Breast epithelium (tissue), 4 donors: Measurements from ENCODE around the gene RNASE7. TPM values are rescaled to one million over a fixed set of nuclear protein-coding genes. Genes with fewer than 3 reads are reported as not detected.

ENCODE experiments used
- DNase-seq, 2 donors: peaks; one replicate each; pipeline ENCODE4 v3.0.0-alpha.2; 2019; ENCODE audit warnings: low spot score in 2 of 2
- H3K27ac ChIP-seq, 2 donors: fragments of 200-600 bp; sonication (generic) in 1 of 2; one replicate each; pipeline ENCODE4 v1.5.1; 2016 to 2019; ENCODE audit warnings: mild to moderate bottlenecking in 1 of 2
- H3K27me3 ChIP-seq, 2 donors: fragments of 200-600 bp; sonication (generic) in 1 of 2; one replicate each; pipeline versions ENCODE4 v1.5.1 to v1.6.0; 2017 to 2019; ENCODE audit warnings: control low read depth in 1 of 2, mild to moderate bottlenecking in 1 of 2
- H3K36me3 ChIP-seq: fragments of 200-600 bp; one replicate; pipeline ENCODE4 v1.5.1; 2019
- H3K4me1 ChIP-seq, 2 donors: fragments of 200-600 bp; sonication (generic); one replicate each; pipeline ENCODE4 v1.5.1; 2016 to 2019; ENCODE audit warnings: control low read depth in 1 of 2
- H3K4me3 ChIP-seq, 3 donors: fragments of 200-600 bp; sonication (generic); 1 replicate in 2 of 3; 2 replicates in 1 of 3; pipeline ENCODE4 v1.5.1; 2016 to 2019; ENCODE audit warnings: mild to moderate bottlenecking in 3 of 3, moderate library complexity in 2 of 3
- H3K9me3 ChIP-seq, 2 donors: fragments of 200-600 bp; sonication (generic) in 1 of 2; one replicate each; pipeline ENCODE4 v1.5.1; 2016 to 2019; ENCODE audit warnings: control low read depth in 1 of 2
- CTCF ChIP-seq, 3 donors: fragments of 450-650 bp; IDR thresholded peaks; one replicate each; pipeline ENCODE4 v1.5.1; 2016 to 2017; ENCODE audit warnings: antibody characterized with exemption in 3 of 3, mild to moderate bottlenecking in 3 of 3, moderate library complexity in 3 of 3
- POLR2A ChIP-seq: fragments of 450-650 bp; IDR thresholded peaks from one replicate; pipeline ENCODE4 v1.6.1; 2016; ENCODE audit warnings: antibody characterized with exemption, mild to moderate bottlenecking, moderate library complexity
- POLR2AphosphoS5 ChIP-seq, 3 donors: sonication (generic); formaldehyde crosslinking; IDR thresholded peaks; one replicate each; pipeline ENCODE4 v1.6.1; 2017; ENCODE audit warnings: antibody characterized with exemption in 3 of 3
- intact Hi-C: fragments of 100-400 bp; cut with DNase I; formaldehyde crosslinking; loops from one replicate; pipeline ENCODE4 v1.15.1; 2023; ENCODE audit warnings: low total_unique reads
- total RNA-seq, 3 donors: library from RNA; depleted of rRNA; stranded (reverse); fragments of >200 nt; gene quantifications; one replicate each; pipeline ENCODE4 v1.1.0, GENCODE V29; 2016

The RNASE7 gene
- total RNA-seq, 3 donors from 2014 or later, result 1.6 to 3.1 TPM; not detected in 1

- no peak for DNase-seq
- H3K27me3 ChIP-seq, result no peaks in the 10 kb centered on the region
- H3K9me3 ChIP-seq, result no peaks in the 10 kb centered on the region
- H3K27ac ChIP-seq, result no peak overlapping the region
- intact Hi-C loops, result loop anchor here (10.0 kb wide), 1 partner anchor 86 kb away; no protein-coding TSS in a partner anchor
- H3K36me3 ChIP-seq, result no peaks in the 10 kb centered on the region
- H3K4me3 ChIP-seq, result no peak overlapping the region
- H3K4me1 ChIP-seq, result no peaks in the 10 kb centered on the region
- TF ChIP-seq CTCF (IDR thresholded peaks at IDR 0.05), result no peak
- TF ChIP-seq POLR2A, result no peak
- TF ChIP-seq POLR2AphosphoS5 (IDR thresholded peaks at IDR 0.05), result no peak
These were observed 18.6 kb downstream of the RNASE7 start for GRCh38 chr14:21060614-21061346.

DNA sequence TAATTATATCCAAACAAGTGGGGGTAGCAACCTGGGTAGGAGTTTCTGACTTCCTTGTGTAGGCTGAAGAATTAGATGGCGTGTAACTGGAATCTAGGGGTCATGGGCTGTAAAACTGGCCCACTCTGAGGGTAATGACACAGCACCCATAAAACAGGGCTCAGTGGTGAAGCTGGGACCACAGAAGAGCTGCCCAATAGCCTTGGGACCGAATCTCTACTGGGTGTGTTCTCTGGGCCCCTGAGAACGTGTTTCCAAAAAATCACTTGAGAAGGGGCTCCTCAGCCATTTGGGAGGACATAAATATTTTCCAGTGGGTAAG, 19.1 kb downstream of the RNASE7 start:
- Histone ChIP-seq H3K4me3 (no peak overlapping the region), H3K9me3 (no peaks in the 10 kb centered on the region), H3K27ac (no peak overlapping the region), H3K4me1 (no peaks in the 10 kb centered on the region), H3K36me3 (no peaks in the 10 kb centered on the region), H3K27me3 (no peaks in the 10 kb centered on the region)
- intact Hi-C loops, result loop anchor here (10.0 kb wide), 1 partner anchor 87 kb away; no protein-coding TSS in a partner anchor
- DNase-seq, result no peak
- TF ChIP-seq POLR2AphosphoS5 (IDR thresholded peaks at IDR 0.05), result no peak
- TF ChIP-seq CTCF (IDR thresholded peaks at IDR 0.05), result no peak
- TF ChIP-seq POLR2A, result no peak

DNA sequence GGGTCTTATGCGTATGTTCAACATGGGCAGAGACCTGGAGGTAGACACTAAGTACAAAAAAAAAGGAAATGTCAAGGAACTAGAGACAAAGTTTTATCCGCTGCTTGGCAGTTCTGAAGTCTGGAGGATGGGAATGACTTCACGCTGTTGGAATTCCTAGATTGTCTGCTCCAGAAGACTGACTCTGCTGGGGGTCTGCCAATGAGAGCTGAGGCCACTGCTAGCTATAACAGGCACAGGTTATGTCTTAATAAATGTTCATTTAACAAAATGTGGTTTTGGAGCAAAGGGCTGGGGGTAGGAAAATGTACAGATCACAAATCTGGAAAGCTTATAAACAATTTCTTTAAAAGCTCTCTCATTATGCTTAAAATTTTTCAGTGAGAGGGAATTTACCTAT, 21.3 kb downstream of the RNASE7 start:
- Histone ChIP-seq H3K27me3 (no peaks in the 10 kb centered on the region), H3K4me1 (peaks cover 0 to under 1% of the 10 kb centered on the region in 2 donors), H3K36me3 (no peaks in the 10 kb centered on the region), H3K9me3 (no peaks in the 10 kb centered on the region), H3K4me3 (no peak overlapping the region), H3K27ac (no peak overlapping the region)
- TF ChIP-seq POLR2A, result no peak
- no peak for TF ChIP-seq POLR2AphosphoS5 (IDR thresholded peaks at IDR 0.05)
- no peak for TF ChIP-seq CTCF (IDR thresholded peaks at IDR 0.05)
- no peak for DNase-seq
- intact Hi-C loops, result loop anchor here (10.0 kb wide), 1 partner anchor 89 kb away; no protein-coding TSS in a partner anchor

DNA sequence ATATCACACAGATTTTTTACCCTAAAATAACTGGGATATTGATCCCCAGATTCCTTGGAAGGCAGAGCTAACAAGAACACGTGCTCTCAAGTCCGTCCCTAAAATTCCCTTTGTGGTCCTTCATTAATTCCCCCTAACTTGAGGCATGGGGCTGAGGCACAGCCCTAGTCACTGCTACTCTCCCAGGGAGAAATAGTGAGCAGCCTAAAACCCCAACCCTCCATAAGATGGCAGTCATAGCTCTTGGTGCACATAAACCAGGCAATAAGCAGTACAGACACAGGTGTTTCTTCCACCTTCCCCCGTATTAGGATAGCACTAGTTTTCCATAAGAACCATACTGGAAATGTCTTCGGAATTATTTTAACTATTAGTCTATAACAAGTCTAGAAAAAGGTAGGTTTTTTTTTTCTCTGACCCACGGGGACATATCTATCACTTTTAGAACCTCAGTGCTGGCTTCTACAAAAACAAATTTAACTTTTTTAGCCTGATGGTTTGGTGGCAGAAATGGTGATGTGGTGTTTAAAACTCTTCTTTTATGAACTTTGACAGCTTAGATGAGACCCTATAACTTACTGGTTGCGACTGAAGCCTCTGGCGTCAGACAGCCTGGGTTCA, 24.8 kb downstream of the RNASE7 start:
- Histone ChIP-seq H3K4me3 (no peak overlapping the region), H3K9me3 (no peaks in the 10 kb centered on the region), H3K27ac (no peak overlapping the region), H3K27me3 (no peaks in the 10 kb centered on the region), H3K36me3 (no peaks in the 10 kb centered on the region), H3K4me1 (peaks cover 0 to 10% of the 10 kb centered on the region in 2 donors)
- no peak for DNase-seq
- intact Hi-C loops, result loop anchor here (10.0 kb wide), 1 partner anchor 92 kb away; no protein-coding TSS in a partner anchor
- TF ChIP-seq CTCF (IDR thresholded peaks at IDR 0.05) (no peak), POLR2A (no peak), POLR2AphosphoS5 (IDR thresholded peaks at IDR 0.05) (no peak)
